ENCODE results near the gene ZC3H10.
"Not testable (repeated sequence)": the region's sequence is repeated elsewhere in the genome, so short reads cannot be mapped to it uniquely, and the experiment has no call there.

ZC3H10 gene

GRCh38 chr12:56116267-56117081 lies 1.6 kb upstream of the ZC3H10 start, which contains the start of gene RPL41:
Gene RPL41, plus strand, starts transcription at chr12:56116633.
- ATAC-seq: peak; percentile 76
- H3K27ac Mint-ChIP-seq: peak within 1 kb of the TSS; percentile 91
- H3K4me3 Mint-ChIP-seq: peak within 1 kb of the TSS; percentile 100
- H3K4me1 Mint-ChIP-seq: peaks cover 30% of the 10 kb centered on the region
- H3K36me3 Mint-ChIP-seq: peaks cover 51% of the 10 kb centered on the region
- H3K27me3 Mint-ChIP-seq: no peaks in the 10 kb centered on the region
- H3K9me3 Mint-ChIP-seq: no peaks in the 10 kb centered on the region

- ATAC-seq, H3K27me3 Mint-ChIP-seq, H3K9me3 Mint-ChIP-seq: not testable (repeated sequence)
- Mint-ChIP-seq H3K4me1 (peaks cover 30% of the 10 kb centered on the region), H3K27ac (peak overlapping the region; percentile 91), H3K4me3 (peak overlapping the region; percentile 100), H3K36me3 (peaks cover 44% of the 10 kb centered on the region)
Measured at GRCh38 chr12:56117082-56117706, 872 bp upstream of the ZC3H10 start.

- peak; percentile 3 for ATAC-seq
- peaks cover 29% of the 10 kb centered on the region for H3K36me3 Mint-ChIP-seq
- no peaks in the 10 kb centered on the region for H3K27me3 Mint-ChIP-seq
- peaks cover 30% of the 10 kb centered on the region for H3K4me1 Mint-ChIP-seq
- peak overlapping the region; percentile 91 for H3K27ac Mint-ChIP-seq
- no peaks in the 10 kb centered on the region for H3K9me3 Mint-ChIP-seq
- peak overlapping the region; percentile 100 for H3K4me3 Mint-ChIP-seq
Measured at GRCh38 chr12:56118688-56119357, 757 bp downstream of the ZC3H10 start.

GRCh38 chr12:56119361-56119796 lies 1.3 kb downstream of the ZC3H10 start:
- peak overlapping the region; percentile 91 for H3K27ac Mint-ChIP-seq
- H3K9me3 Mint-ChIP-seq: no peaks in the 10 kb centered on the region
- no peak for ATAC-seq
- H3K36me3 Mint-ChIP-seq: peaks cover 26% of the 10 kb centered on the region
- H3K4me3 Mint-ChIP-seq: peak overlapping the region; percentile 100
- peaks cover 30% of the 10 kb centered on the region for H3K4me1 Mint-ChIP-seq
- H3K27me3 Mint-ChIP-seq: no peaks in the 10 kb centered on the region

GRCh38 chr12:56120158-56120846 lies 2.2 kb downstream of the ZC3H10 start:
- no peak for ATAC-seq
- Mint-ChIP-seq H3K9me3 (no peaks in the 10 kb centered on the region), H3K27ac (no peak overlapping the region), H3K4me3 (no peak overlapping the region), H3K4me1 (peaks cover 30% of the 10 kb centered on the region), H3K27me3 (no peaks in the 10 kb centered on the region), H3K36me3 (peaks cover 26% of the 10 kb centered on the region)

GRCh38 chr12:56121204-56121870 lies 3.3 kb downstream of the ZC3H10 start:
- Mint-ChIP-seq H3K27me3 (no peaks in the 10 kb centered on the region), H3K9me3 (no peaks in the 10 kb centered on the region), H3K4me3 (no peak overlapping the region), H3K36me3 (peaks cover 26% of the 10 kb centered on the region), H3K27ac (peak overlapping the region; percentile 27), H3K4me1 (peaks cover 36% of the 10 kb centered on the region)
- ATAC-seq: no peak

- Mint-ChIP-seq H3K9me3 (no peaks in the 10 kb centered on the region), H3K36me3 (peaks cover 13% of the 10 kb centered on the region), H3K27me3 (no peaks in the 10 kb centered on the region), H3K4me3 (no peak overlapping the region), H3K4me1 (peaks cover 47% of the 10 kb centered on the region), H3K27ac (peak overlapping the region; percentile 27)
- no peak for ATAC-seq
Measured at GRCh38 chr12:56122637-56123036, 4.6 kb downstream of the ZC3H10 start.

GRCh38 chr12:56124133-56124532 lies 6.1 kb downstream of the ZC3H10 start:
- Mint-ChIP-seq H3K27ac (peak overlapping the region; percentile 40), H3K9me3 (no peaks in the 10 kb centered on the region), H3K36me3 (peaks cover 10% of the 10 kb centered on the region), H3K4me1 (peaks cover 49% of the 10 kb centered on the region), H3K27me3 (no peaks in the 10 kb centered on the region), H3K4me3 (no peak overlapping the region)
- no peak for ATAC-seq

GRCh38 chr12:56126732-56127239 lies 8.7 kb downstream of the ZC3H10 start:
- Mint-ChIP-seq H3K9me3 (no peaks in the 10 kb centered on the region), H3K4me1 (peaks cover 58% of the 10 kb centered on the region), H3K27ac (peak overlapping the region; percentile 93), H3K27me3 (no peaks in the 10 kb centered on the region), H3K4me3 (peak overlapping the region; percentile 17), H3K36me3 (peaks cover 17% of the 10 kb centered on the region)
- no peak for ATAC-seq

GRCh38 chr12:56127485-56127887 lies 9.4 kb downstream of the ZC3H10 start:
- H3K27me3 Mint-ChIP-seq: no peaks in the 10 kb centered on the region
- H3K4me3 Mint-ChIP-seq: peak overlapping the region; percentile 100
- H3K27ac Mint-ChIP-seq: peak overlapping the region; percentile 93
- no peaks in the 10 kb centered on the region for H3K9me3 Mint-ChIP-seq
- peaks cover 24% of the 10 kb centered on the region for H3K36me3 Mint-ChIP-seq
- H3K4me1 Mint-ChIP-seq: peaks cover 65% of the 10 kb centered on the region
- no peak for ATAC-seq

GRCh38 chr12:56127888-56128669 lies 10.0 kb downstream of the ZC3H10 start, which contains the start of gene ESYT1:
Gene ESYT1, plus strand, starts transcription at chr12:56128267. Its CDS starts 53 bp downstream, at chr12:56128320.
- Mint-ChIP-seq H3K27ac (peak within 1 kb of the TSS; percentile 93), H3K4me1 (peaks cover 68% of the 10 kb centered on the region), H3K27me3 (no peaks in the 10 kb centered on the region), H3K4me3 (peak within 1 kb of the TSS; percentile 100), H3K36me3 (peaks cover 27% of the 10 kb centered on the region), H3K9me3 (no peaks in the 10 kb centered on the region)
- peak; percentile 97 for ATAC-seq

- H3K27me3 Mint-ChIP-seq: no peaks in the 10 kb centered on the region
- ATAC-seq: no peak
- H3K27ac Mint-ChIP-seq: peak overlapping the region; percentile 93
- no peaks in the 10 kb centered on the region for H3K9me3 Mint-ChIP-seq
- peak overlapping the region; percentile 100 for H3K4me3 Mint-ChIP-seq
- H3K36me3 Mint-ChIP-seq: peaks cover 33% of the 10 kb centered on the region
- peaks cover 68% of the 10 kb centered on the region for H3K4me1 Mint-ChIP-seq
Measured at GRCh38 chr12:56128670-56129205, 10.7 kb downstream of the ZC3H10 start.

- H3K4me1 Mint-ChIP-seq: peaks cover 68% of the 10 kb centered on the region
- H3K4me3 Mint-ChIP-seq: peak overlapping the region; percentile 100
- H3K27me3 Mint-ChIP-seq: no peaks in the 10 kb centered on the region
- peaks cover 39% of the 10 kb centered on the region for H3K36me3 Mint-ChIP-seq
- ATAC-seq: peak; percentile 69
- peak overlapping the region; percentile 93 for H3K27ac Mint-ChIP-seq
- H3K9me3 Mint-ChIP-seq: no peaks in the 10 kb centered on the region
Measured at GRCh38 chr12:56129206-56129941, 11.3 kb downstream of the ZC3H10 start.

Data from stimulated activated memory B cell treated with anti-CD40 and anti-IgM and Interleukin-4, amounts not matched to agents 10 μg/mL and 1 μg/mL and 100 μg/mL, for 72 hours (primary cell).